ENCODE results near the gene GLTP.

Gene GLTP

DNA sequence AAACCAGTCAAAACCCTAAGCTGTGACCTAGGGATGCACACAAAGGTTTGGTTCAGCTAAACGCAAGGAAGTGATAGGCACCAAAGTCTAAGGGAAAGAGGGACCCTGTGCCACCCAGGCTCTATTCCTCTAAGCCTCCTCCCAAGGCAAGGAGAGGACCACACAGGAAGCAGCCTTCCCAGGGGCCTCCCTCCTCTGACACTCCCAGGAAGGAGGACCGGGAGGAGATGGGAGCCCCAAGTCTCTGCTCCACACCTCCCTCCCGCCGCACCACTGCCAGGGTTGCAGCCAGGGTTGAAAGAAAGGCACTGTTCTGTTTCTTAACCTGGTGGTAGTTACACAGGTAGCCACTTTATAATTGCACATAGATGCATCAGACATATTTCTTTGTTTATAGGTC, 41.6 kb upstream of the GLTP start:
- Histone ChIP-seq H3K27me3 (ENCODE audit: low read length) (no peaks in the 10 kb centered on the region), H4K20me1 (ENCODE audit: low read depth, low read length) (no peaks in the 10 kb centered on the region), H3K36me3 (ENCODE audit: low read length) (no peaks in the 10 kb centered on the region), H3K9me3 (ENCODE audit: insufficient read depth, low read length) (no peaks in the 10 kb centered on the region), H3K4me2 (ENCODE audit: low read depth, low read length, poor library complexity, severe bottlenecking) (no peak overlapping the region), H2AFZ (ENCODE audit: low read depth, low read length, severe bottlenecking) (no peak overlapping the region), H3K9ac (ENCODE audit: low read length) (no peak overlapping the region), H3K4me3 (ENCODE audit: insufficient read depth, low read length, poor library complexity, severe bottlenecking) (no peak overlapping the region), H3K27ac (ENCODE audit: low read depth, low read length) (no peak overlapping the region), H3K9me2 (replicated peaks; ENCODE audit: insufficient read depth, low read length) (no peaks in the 10 kb centered on the region), H3K79me2 (ENCODE audit: insufficient read depth, low read length) (no peaks in the 10 kb centered on the region), H3F3A (ENCODE audit: insufficient read depth) (no peaks in the 10 kb centered on the region)
- TF ChIP-seq EZH2phosphoT487 (conservative IDR thresholded peaks at IDR 0.05; ENCODE audit: low read length) = no peak
- TF ChIP-seq, protein P1, sequence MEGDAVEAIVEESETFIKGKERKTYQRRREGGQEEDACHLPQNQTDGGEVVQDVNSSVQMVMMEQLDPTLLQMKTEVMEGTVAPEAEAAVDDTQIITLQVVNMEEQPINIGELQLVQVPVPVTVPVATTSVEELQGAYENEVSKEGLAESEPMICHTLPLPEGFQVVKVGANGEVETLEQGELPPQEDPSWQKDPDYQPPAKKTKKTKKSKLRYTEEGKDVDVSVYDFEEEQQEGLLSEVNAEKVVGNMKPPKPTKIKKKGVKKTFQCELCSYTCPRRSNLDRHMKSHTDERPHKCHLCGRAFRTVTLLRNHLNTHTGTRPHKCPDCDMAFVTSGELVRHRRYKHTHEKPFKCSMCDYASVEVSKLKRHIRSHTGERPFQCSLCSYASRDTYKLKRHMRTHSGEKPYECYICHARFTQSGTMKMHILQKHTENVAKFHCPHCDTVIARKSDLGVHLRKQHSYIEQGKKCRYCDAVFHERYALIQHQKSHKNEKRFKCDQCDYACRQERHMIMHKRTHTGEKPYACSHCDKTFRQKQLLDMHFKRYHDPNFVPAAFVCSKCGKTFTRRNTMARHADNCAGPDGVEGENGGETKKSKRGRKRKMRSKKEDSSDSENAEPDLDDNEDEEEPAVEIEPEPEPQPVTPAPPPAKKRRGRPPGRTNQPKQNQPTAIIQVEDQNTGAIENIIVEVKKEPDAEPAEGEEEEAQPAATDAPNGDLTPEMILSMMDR (IDR thresholded peaks at IDR 0.05; ENCODE audit: insufficient read depth, low read length, poor library complexity, severe bottlenecking) = no peak

- H4K20me1 ChIP-seq (ENCODE audit: low read depth, low read length) = no peaks in the 10 kb centered on the region
- H3K36me3 ChIP-seq (ENCODE audit: low read length) = peaks cover 4% of the 10 kb centered on the region; the same call in 1 of the 2 replicates
- H2AFZ ChIP-seq (ENCODE audit: low read depth, low read length, severe bottlenecking) = no peak overlapping the region
- H3K4me2 ChIP-seq (ENCODE audit: low read depth, low read length, poor library complexity, severe bottlenecking) = no peak overlapping the region
- H3F3A ChIP-seq (ENCODE audit: insufficient read depth) = no peaks in the 10 kb centered on the region
- no peaks in the 10 kb centered on the region for H3K27me3 ChIP-seq (ENCODE audit: low read length)
- no peak overlapping the region for H3K9ac ChIP-seq (ENCODE audit: low read length)
- TF ChIP-seq, protein P1 (IDR thresholded peaks at IDR 0.05; ENCODE audit: insufficient read depth, low read length, poor library complexity, severe bottlenecking) = no peak
- TF ChIP-seq EZH2phosphoT487 (conservative IDR thresholded peaks at IDR 0.05; ENCODE audit: low read length) = no peak
- H3K9me2 ChIP-seq (replicated peaks; ENCODE audit: insufficient read depth, low read length) = no peaks in the 10 kb centered on the region
- H3K27ac ChIP-seq (ENCODE audit: low read depth, low read length) = no peak overlapping the region
- no peaks in the 10 kb centered on the region for H3K9me3 ChIP-seq (ENCODE audit: insufficient read depth, low read length)
- no peak overlapping the region for H3K4me3 ChIP-seq (ENCODE audit: insufficient read depth, low read length, poor library complexity, severe bottlenecking)
- H3K79me2 ChIP-seq (ENCODE audit: insufficient read depth, low read length) = no peaks in the 10 kb centered on the region
Measured at GRCh38 chr12:109920261-109920780, 40.0 kb upstream of the GLTP start.

DNA sequence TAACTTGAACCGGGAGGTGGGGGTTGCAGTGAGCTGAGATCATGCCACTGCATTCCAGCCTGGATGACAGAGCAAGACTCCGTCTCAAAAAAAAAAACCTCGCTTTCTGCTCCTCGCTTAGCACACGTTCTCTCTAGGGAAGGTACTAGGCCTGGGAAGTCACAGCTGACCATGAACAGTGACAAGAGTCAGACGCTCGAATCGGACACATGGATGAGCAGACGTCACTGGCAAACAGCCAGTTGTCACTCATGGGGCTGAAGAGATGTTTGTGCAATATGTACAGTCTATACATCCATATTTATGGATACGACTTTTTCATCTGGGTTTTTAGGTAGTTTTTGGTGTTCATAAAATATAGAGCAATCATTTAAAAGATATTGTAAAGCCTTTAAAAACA, 39.1 kb upstream of the GLTP start:
- no peaks in the 10 kb centered on the region for H3K9me2 ChIP-seq (replicated peaks; ENCODE audit: insufficient read depth, low read length)
- H2AFZ ChIP-seq (ENCODE audit: low read depth, low read length, severe bottlenecking) = no peak overlapping the region
- H3K36me3 ChIP-seq (ENCODE audit: low read length) = peaks cover 4% of the 10 kb centered on the region; the same call in 1 of the 2 replicates
- H3K9ac ChIP-seq (ENCODE audit: low read length) = no peak overlapping the region
- no peaks in the 10 kb centered on the region for H3K79me2 ChIP-seq (ENCODE audit: insufficient read depth, low read length)
- no peaks in the 10 kb centered on the region for H4K20me1 ChIP-seq (ENCODE audit: low read depth, low read length)
- no peaks in the 10 kb centered on the region for H3K9me3 ChIP-seq (ENCODE audit: insufficient read depth, low read length)
- H3K4me2 ChIP-seq (ENCODE audit: low read depth, low read length, poor library complexity, severe bottlenecking) = no peak overlapping the region
- no peaks in the 10 kb centered on the region for H3F3A ChIP-seq (ENCODE audit: insufficient read depth)
- no peak for TF ChIP-seq EZH2phosphoT487 (conservative IDR thresholded peaks at IDR 0.05; ENCODE audit: low read length)
- TF ChIP-seq, protein P1 (IDR thresholded peaks at IDR 0.05; ENCODE audit: insufficient read depth, low read length, poor library complexity, severe bottlenecking) = no peak
- no peak overlapping the region for H3K4me3 ChIP-seq (ENCODE audit: insufficient read depth, low read length, poor library complexity, severe bottlenecking)
- H3K27ac ChIP-seq (ENCODE audit: low read depth, low read length) = no peak overlapping the region
- H3K27me3 ChIP-seq (ENCODE audit: low read length) = no peaks in the 10 kb centered on the region
